ENCODE results near the gene FOXN3.
"Not testable (repeated sequence)": the region's sequence is repeated elsewhere in the genome, so short reads cannot be mapped to it uniquely, and the experiment has no call there.

GRCh38 chr14:89199357-89199756, 217.7 kb downstream of the FOXN3 start:
- TF ChIP-seq USF1 (IDR thresholded peaks at IDR 0.05; ENCODE audit: borderline replicate concordance, low read depth); TCF12 (IDR thresholded peaks at IDR 0.05): not testable (repeated sequence)

All from SK-N-SH (cell line).